Thyroid gland (tissue), 4 donors: ENCODE data around the gene MEN1. TPM values are rescaled to one million over a fixed set of nuclear protein-coding genes. Genes with fewer than 3 reads are reported as not detected.

Experiments used
- DNase-seq, 2 donors: peaks; one replicate each; pipeline ENCODE4 v3.0.0-alpha.2; 2019
- H3K27ac ChIP-seq, 3 donors: fragments of 200-600 bp; sonication (generic); 1 replicate in 2 of 3; 2 replicates in 1 of 3; pipeline ENCODE4 v1.5.1; 2016 to 2019; ENCODE audit warnings: mild to moderate bottlenecking in 1 of 3, moderate library complexity in 1 of 3
- H3K27me3 ChIP-seq: fragments of 200-600 bp; sonication (generic); one replicate; pipeline ENCODE4 v1.5.1; 2019
- H3K36me3 ChIP-seq, 2 donors: fragments of 200-600 bp; sonication (generic); one replicate each; pipeline ENCODE4 v1.5.1; 2016 to 2019
- H3K4me1 ChIP-seq, 2 donors: fragments of 200-600 bp; sonication (generic); one replicate each; pipeline ENCODE4 v1.5.1; 2017 to 2019
- H3K4me3 ChIP-seq, 3 donors: fragments of 200-600 bp; sonication (generic); replicated peaks in 1 of 3; 1 replicate in 2 of 3; 2 replicates in 1 of 3; pipeline ENCODE4 v1.5.1; 2016; ENCODE audit warnings: mild to moderate bottlenecking in 1 of 3
- H3K9me3 ChIP-seq: fragments of 200-600 bp; sonication (generic); one replicate; pipeline ENCODE4 v1.5.1; 2017
- CTCF ChIP-seq, 6 experiments: fragments of 200-600 bp in 3 of 6; fragments of 450-650 bp in 3 of 6; sonication (generic) in 3 of 6; IDR thresholded peaks; one replicate each; pipeline ENCODE4 v1.5.1; 2016 to 2019; ENCODE audit warnings: antibody characterized with exemption in 6 of 6, mild to moderate bottlenecking in 2 of 6, inconsistent platforms in 1 of 6, moderate library complexity in 1 of 6
- POLR2A ChIP-seq, 2 donors: fragments of 450-650 bp; IDR thresholded peaks; one replicate each; pipeline ENCODE4 v1.6.1; 2017; ENCODE audit warnings: antibody characterized with exemption in 2 of 2, mild to moderate bottlenecking in 2 of 2, moderate library complexity in 1 of 2
- WGBS, 2 donors: methylation state at CpG; one replicate each; pipeline ENCODE4 v1.1.5; 2017; 5-methylcytosine and 5-hydroxymethylcytosine counted together
- intact Hi-C: fragments of 100-400 bp; cut with DNase I; formaldehyde crosslinking; loops from one replicate; pipeline ENCODE4 v1.15.1; 2023
- total RNA-seq, 4 donors: library from RNA; depleted of rRNA; stranded (reverse); fragments of >200 nt; gene quantifications; one replicate each; pipeline ENCODE4 v1.2.3, GENCODE V29; 2016

The MEN1 gene
- total RNA-seq, 4 donors from 2014 or later = 23.5 to 31.5 (median 25.1) TPM

- WGBS, 2 donors = 89 to 91% methylated on average over 20 of the region's 29 CpGs
- peaks cover 26 to 28% of the 10 kb centered on the region in 2 donors for H3K36me3 ChIP-seq
- DNase-seq = no peak
- intact Hi-C loops = no loop called here
- TF ChIP-seq CTCF (IDR thresholded peaks at IDR 0.05) (no peak), POLR2A (IDR thresholded peaks at IDR 0.05) (no peak)
- no peak overlapping the region for H3K4me3 ChIP-seq
- H3K4me1 ChIP-seq = no peaks in the 10 kb centered on the region
- no peaks in the 10 kb centered on the region for H3K27me3 ChIP-seq
- no peak overlapping the region for H3K27ac ChIP-seq
- no peaks in the 10 kb centered on the region for H3K9me3 ChIP-seq
Observed at GRCh38 chr11:64834723-64835615, 24.6 kb upstream of the MEN1 start.

GRCh38 chr11:64834031-64834722, 23.8 kb upstream of the MEN1 start:
- DNase-seq = no peak
- H3K27me3 ChIP-seq = no peaks in the 10 kb centered on the region
- peaks cover 23 to 28% of the 10 kb centered on the region in 2 donors for H3K36me3 ChIP-seq
- no peaks in the 10 kb centered on the region for H3K9me3 ChIP-seq
- 94 to 100% methylated on average over 8 to 17 of the region's 25 CpGs for WGBS, 2 donors
- intact Hi-C loops = no loop called here
- H3K4me3 ChIP-seq = no peak overlapping the region
- no peak overlapping the region for H3K27ac ChIP-seq
- H3K4me1 ChIP-seq = no peaks in the 10 kb centered on the region
- no peak for TF ChIP-seq CTCF (IDR thresholded peaks at IDR 0.05)
- no peak for TF ChIP-seq POLR2A (IDR thresholded peaks at IDR 0.05)

GRCh38 chr11:64833509-64833908, 23.2 kb upstream of the MEN1 start:
- Histone ChIP-seq H3K4me3 (no peak overlapping the region), H3K36me3 (peaks cover 18 to 25% of the 10 kb centered on the region in 2 donors), H3K9me3 (no peaks in the 10 kb centered on the region), H3K27ac (no peak overlapping the region), H3K4me1 (no peaks in the 10 kb centered on the region), H3K27me3 (no peaks in the 10 kb centered on the region)
- DNase-seq = no peak
- intact Hi-C loops = no loop called here
- TF ChIP-seq CTCF (IDR thresholded peaks at IDR 0.05) = no peak
- TF ChIP-seq POLR2A (IDR thresholded peaks at IDR 0.05) = no peak
- 92 to 95% methylated on average over 9 to 10 of the region's 10 CpGs for WGBS, 2 donors

- Histone ChIP-seq H3K27me3 (no peaks in the 10 kb centered on the region), H3K9me3 (no peaks in the 10 kb centered on the region), H3K4me3 (no peak overlapping the region), H3K4me1 (no peaks in the 10 kb centered on the region), H3K27ac (no peak overlapping the region), H3K36me3 (peaks cover 17 to 21% of the 10 kb centered on the region in 2 donors)
- WGBS, 2 donors = 89 to 90% methylated on average over 9 to 10 of the region's 12 CpGs
- intact Hi-C loops = no loop called here
- DNase-seq = no peak
- no peak for TF ChIP-seq CTCF (IDR thresholded peaks at IDR 0.05)
- TF ChIP-seq POLR2A (IDR thresholded peaks at IDR 0.05) = no peak
Observed at GRCh38 chr11:64833198-64833502, 22.8 kb upstream of the MEN1 start.
